Measurements from ENCODE around the gene HCFC1R1. TPM values are rescaled to one million over a fixed set of nuclear protein-coding genes. Genes with fewer than 3 reads are reported as not detected.

HCFC1R1 gene
- polyA plus RNA-seq, 3 donors from 2014 or later = 17.2 to 37.3 (median 21.5) TPM

GRCh38 chr16:3003582-3004270 lies 20.0 kb downstream of the HCFC1R1 start:
- H3K27me3 Mint-ChIP-seq (ENCODE audit: low read depth in 3 of 3) = peaks cover 5 to 9% (median 7%) of the 10 kb centered on the region in 3 donors
- H3K9me3 Mint-ChIP-seq = no peaks in the 10 kb centered on the region
- peaks cover 22 to 31% of the 10 kb centered on the region in 2 donors for H3K4me1 Mint-ChIP-seq
- no peaks in the 10 kb centered on the region for H3K36me3 Mint-ChIP-seq
- H3K4me3 Mint-ChIP-seq = peak overlapping the region; percentile 78 to 83 (median 79)
- DNase-seq = peak; percentile 95 to 96 (median 95)
- H3K27ac Mint-ChIP-seq = peak overlapping the region in 1 of 6 donors; percentile 68

GRCh38 chr16:3001316-3001715 lies 22.4 kb downstream of the HCFC1R1 start:
- Mint-ChIP-seq H3K4me1 (peaks cover 0 to 9% of the 10 kb centered on the region in 2 donors), H3K36me3 (no peaks in the 10 kb centered on the region), H3K27ac (no peak overlapping the region), H3K27me3 (ENCODE audit: low read depth in 3 of 3) (peaks cover 0 to 9% (median 5%) of the 10 kb centered on the region in 3 donors), H3K4me3 (no peak overlapping the region), H3K9me3 (no peaks in the 10 kb centered on the region)
- no peak for DNase-seq

GRCh38 chr16:3000540-3000939 lies 23.2 kb downstream of the HCFC1R1 start:
- Mint-ChIP-seq H3K4me1 (peaks cover 0 to 7% of the 10 kb centered on the region in 2 donors), H3K27ac (peak overlapping the region in 1 of 6 donors; percentile 28), H3K9me3 (no peaks in the 10 kb centered on the region), H3K27me3 (ENCODE audit: low read depth in 3 of 3) (peaks cover 0 to 9% (median 5%) of the 10 kb centered on the region in 3 donors), H3K4me3 (no peak overlapping the region), H3K36me3 (no peaks in the 10 kb centered on the region)
- no peak for DNase-seq

GRCh38 chr16:2999929-3000328 lies 23.8 kb downstream of the HCFC1R1 start:
- Mint-ChIP-seq H3K36me3 (no peaks in the 10 kb centered on the region), H3K9me3 (no peaks in the 10 kb centered on the region), H3K4me3 (no peak overlapping the region), H3K27me3 (ENCODE audit: low read depth in 3 of 3) (peaks cover 0 to 7% (median 5%) of the 10 kb centered on the region in 3 donors), H3K4me1 (peaks cover 0 to 7% of the 10 kb centered on the region in 2 donors), H3K27ac (no peak overlapping the region)
- DNase-seq = no peak

GRCh38 chr16:2996298-2996697 lies 27.4 kb downstream of the HCFC1R1 start:
- Mint-ChIP-seq H3K4me1 (no peaks in the 10 kb centered on the region), H3K27ac (no peak overlapping the region), H3K9me3 (no peaks in the 10 kb centered on the region), H3K27me3 (ENCODE audit: low read depth in 3 of 3) (no peaks in the 10 kb centered on the region), H3K4me3 (no peak overlapping the region), H3K36me3 (no peaks in the 10 kb centered on the region)
- DNase-seq = no peak

GRCh38 chr16:2992383-2993081 lies 31.2 kb downstream of the HCFC1R1 start:
- Mint-ChIP-seq H3K36me3 (no peaks in the 10 kb centered on the region), H3K27ac (no peak overlapping the region), H3K4me1 (no peaks in the 10 kb centered on the region), H3K27me3 (ENCODE audit: low read depth in 3 of 3) (no peaks in the 10 kb centered on the region), H3K4me3 (no peak overlapping the region), H3K9me3 (no peaks in the 10 kb centered on the region)
- no peak for DNase-seq

GRCh38 chr16:2991566-2992261 lies 32.0 kb downstream of the HCFC1R1 start:
- no peaks in the 10 kb centered on the region for H3K9me3 Mint-ChIP-seq
- H3K27ac Mint-ChIP-seq = no peak overlapping the region
- H3K4me1 Mint-ChIP-seq = no peaks in the 10 kb centered on the region
- no peak for DNase-seq
- no peaks in the 10 kb centered on the region for H3K36me3 Mint-ChIP-seq
- no peak overlapping the region for H3K4me3 Mint-ChIP-seq
- no peaks in the 10 kb centered on the region for H3K27me3 Mint-ChIP-seq (ENCODE audit: low read depth in 3 of 3)

- Mint-ChIP-seq H3K27me3 (ENCODE audit: low read depth in 3 of 3) (no peaks in the 10 kb centered on the region), H3K9me3 (no peaks in the 10 kb centered on the region), H3K4me1 (no peaks in the 10 kb centered on the region), H3K4me3 (no peak overlapping the region), H3K36me3 (no peaks in the 10 kb centered on the region), H3K27ac (no peak overlapping the region)
- no peak for DNase-seq
Observed at GRCh38 chr16:2990891-2991290, 32.9 kb downstream of the HCFC1R1 start.

- H3K27ac Mint-ChIP-seq = no peak overlapping the region
- no peak overlapping the region for H3K4me3 Mint-ChIP-seq
- no peaks in the 10 kb centered on the region for H3K27me3 Mint-ChIP-seq (ENCODE audit: low read depth in 3 of 3)
- H3K9me3 Mint-ChIP-seq = no peaks in the 10 kb centered on the region
- no peak for DNase-seq
- H3K36me3 Mint-ChIP-seq = no peaks in the 10 kb centered on the region
- H3K4me1 Mint-ChIP-seq = peaks cover 0 to 4% of the 10 kb centered on the region in 2 donors
Observed at GRCh38 chr16:2988590-2989099, 35.1 kb downstream of the HCFC1R1 start.

- Mint-ChIP-seq H3K27me3 (ENCODE audit: low read depth in 3 of 3) (no peaks in the 10 kb centered on the region), H3K4me3 (no peak overlapping the region), H3K27ac (no peak overlapping the region), H3K36me3 (no peaks in the 10 kb centered on the region), H3K4me1 (peaks cover 0 to 4% of the 10 kb centered on the region in 2 donors), H3K9me3 (no peaks in the 10 kb centered on the region)
- DNase-seq = no peak
Observed at GRCh38 chr16:2987833-2988232, 35.9 kb downstream of the HCFC1R1 start.

- Mint-ChIP-seq H3K27ac (no peak overlapping the region), H3K4me3 (no peak overlapping the region), H3K9me3 (no peaks in the 10 kb centered on the region), H3K27me3 (ENCODE audit: low read depth in 3 of 3) (peaks cover 0 to 1% (median 1%) of the 10 kb centered on the region in 3 donors), H3K4me1 (peaks cover 3 to 6% of the 10 kb centered on the region in 2 donors), H3K36me3 (no peaks in the 10 kb centered on the region)
- DNase-seq = no peak
Observed at GRCh38 chr16:2987286-2987685, 36.5 kb downstream of the HCFC1R1 start.

GRCh38 chr16:2986623-2987188 lies 37.0 kb downstream of the HCFC1R1 start:
- Mint-ChIP-seq H3K4me1 (peaks cover 8 to 9% of the 10 kb centered on the region in 2 donors), H3K27ac (no peak overlapping the region), H3K4me3 (no peak overlapping the region), H3K36me3 (no peaks in the 10 kb centered on the region), H3K27me3 (ENCODE audit: low read depth in 3 of 3) (peaks cover 1 to 2% (median 1%) of the 10 kb centered on the region in 3 donors), H3K9me3 (no peaks in the 10 kb centered on the region)
- no peak for DNase-seq

GRCh38 chr16:2985893-2986355 lies 37.8 kb downstream of the HCFC1R1 start:
- H3K27ac Mint-ChIP-seq = no peak overlapping the region
- H3K27me3 Mint-ChIP-seq (ENCODE audit: low read depth in 3 of 3) = peaks cover 1 to 4% (median 2%) of the 10 kb centered on the region in 3 donors
- no peaks in the 10 kb centered on the region for H3K36me3 Mint-ChIP-seq
- H3K4me1 Mint-ChIP-seq = peaks cover 15% of the 10 kb centered on the region in 2 donors
- H3K9me3 Mint-ChIP-seq = no peaks in the 10 kb centered on the region
- DNase-seq = no peak
- H3K4me3 Mint-ChIP-seq = no peak overlapping the region

Measured in immature natural killer cell (primary cell).